AG04450 (cell line): ENCODE measurements around the gene ETV6. TPM values are rescaled to one million over a fixed set of nuclear protein-coding genes. Genes with fewer than 3 reads are reported as not detected.

Source experiments
- CTCF ChIA-PET: fragments of 300-600, 350-600 bp; formaldehyde crosslinking; extraction: SDS; loops from one replicate; lab custom pipeline; 2022; ENCODE audit warnings: antibody characterized with exemption, inconsistent platforms; lab: Charles Lee
- POLR2A ChIA-PET: fragments of 350-600 bp; formaldehyde crosslinking; extraction: SDS; loops from one replicate; lab custom pipeline; 2021; ENCODE audit warnings: antibody characterized with exemption, inconsistent platforms; lab: Yijun Ruan, JAX
- DNase-seq: peaks from one replicate; pipeline ENCODE4 v3.0.0-alpha.2; 2011; ENCODE audit warnings: low read depth, low spot score
- H3K27ac ChIP-seq: one replicate; pipeline ENCODE4 v1.5.1; 2012; ENCODE audit warnings: low read depth, low read length, control low read depth
- H3K27me3 ChIP-seq: one replicate; pipeline ENCODE4 v1.6.0; 2012; ENCODE audit warnings: low read length; ENCODE audit not compliant: control insufficient read depth, insufficient read depth
- H3K4me3 ChIP-seq: 2 replicates; pipeline ENCODE4 v1.5.1; 2011; ENCODE audit warnings: mild to moderate bottlenecking, low read depth, low read length, control low read depth
- H3K9me3 ChIP-seq: 2 replicates; pipeline ENCODE4 v1.5.1; 2012; ENCODE audit warnings: low read length; ENCODE audit not compliant: control insufficient read depth, insufficient read depth
- CTCF ChIP-seq: IDR thresholded peaks from 2 replicates; pipeline ENCODE4 v1.5.1; 2011; ENCODE audit warnings: low read depth, low read length, control low read depth, inconsistent platforms
- polyA plus RNA-seq: library from polyadenylated mRNA; depleted of rRNA; stranded (reverse); fragments of >200 nt; gene quantifications from 2 replicates; pipeline ENCODE4 v1.2.3, GENCODE V29; 2011

ETV6 gene
- polyA plus RNA-seq, 1 experiment, result 7.9 TPM

- H3K27me3 ChIP-seq, result no peaks in the 10 kb centered on the region
- H3K9me3 ChIP-seq, result peaks cover 4% of the 10 kb centered on the region; the same call in 1 of the 2 replicates
- CTCF ChIA-PET, result no interaction called here
- H3K27ac ChIP-seq, result no peak overlapping the region
- POLR2A ChIA-PET, result no interaction called here
- H3K4me3 ChIP-seq, result no peak overlapping the region
- TF ChIP-seq CTCF, result no peak
- no peak for DNase-seq
Measured at GRCh38 chr12:11862798-11863197, 213.3 kb downstream of the ETV6 start.

- no peak for DNase-seq
- peaks cover 4% of the 10 kb centered on the region; the same call in 1 of the 2 replicates for H3K9me3 ChIP-seq
- CTCF ChIA-PET, result no interaction called here
- peak overlapping the region; percentile 0 for H3K27ac ChIP-seq
- H3K27me3 ChIP-seq, result no peaks in the 10 kb centered on the region
- POLR2A ChIA-PET, result interaction anchor here (0.6 kb wide), 1 partner anchor 214 kb away, joined by 3 read pairs; the partner anchor contains the start of gene ETV6
- TF ChIP-seq CTCF, result no peak
- no peak overlapping the region for H3K4me3 ChIP-seq
Measured at GRCh38 chr12:11863478-11863906, 214.0 kb downstream of the ETV6 start.

GRCh38 chr12:11863988-11864387 is 214.5 kb downstream of the ETV6 start:
- Histone ChIP-seq H3K27me3 (no peaks in the 10 kb centered on the region), H3K9me3 (peaks cover 4% of the 10 kb centered on the region; the same call in 1 of the 2 replicates), H3K27ac (no peak overlapping the region), H3K4me3 (no peak overlapping the region)
- ChIA-PET POLR2A (interaction anchor here (0.6 kb wide), 1 partner anchor 215 kb away, joined by 3 read pairs; the partner anchor contains the start of gene ETV6), CTCF (no interaction called here)
- TF ChIP-seq CTCF, result no peak
- no peak for DNase-seq

- ChIA-PET POLR2A (no interaction called here), CTCF (no interaction called here)
- no peak for DNase-seq
- no peak overlapping the region for H3K4me3 ChIP-seq
- TF ChIP-seq CTCF, result no peak
- H3K27me3 ChIP-seq, result no peaks in the 10 kb centered on the region
- peaks cover 4% of the 10 kb centered on the region; the same call in 1 of the 2 replicates for H3K9me3 ChIP-seq
- no peak overlapping the region for H3K27ac ChIP-seq
Measured at GRCh38 chr12:11865824-11866223, 216.3 kb downstream of the ETV6 start.

- H3K27me3 ChIP-seq, result no peaks in the 10 kb centered on the region
- no peak for TF ChIP-seq CTCF
- no peak overlapping the region for H3K4me3 ChIP-seq
- POLR2A ChIA-PET, result no interaction called here
- CTCF ChIA-PET, result no interaction called here
- no peak overlapping the region for H3K27ac ChIP-seq
- peaks cover 4% of the 10 kb centered on the region; the same call in 1 of the 2 replicates for H3K9me3 ChIP-seq
- DNase-seq, result no peak
Measured at GRCh38 chr12:11868027-11868426, 218.6 kb downstream of the ETV6 start.
